HepG2 (cell line): Measurements from ENCODE around the gene PLEKHM2. TPM values are rescaled to one million over a fixed set of nuclear protein-coding genes. Genes with fewer than 3 reads are reported as not detected.

ENCODE experiments used
- ATAC-seq: fragments of 200-7000 bp; cut with Tn5 transposase; 3 replicates; pipeline ENCODE4 v1.9.1; 2020; ENCODE audit warnings: mild to moderate bottlenecking, moderate library complexity
- BruUV-seq: library from RNA; stranded (reverse); fragments of 400-500 nt; replicated peaks from 2 replicates; lab custom pipeline; 2021; lab: Mats Ljungman, UMichigan
- CTCF ChIA-PET: fragments of 300-600 bp; formaldehyde crosslinking; extraction: SDS; loops from one replicate; lab custom pipeline; 2021; ENCODE audit warnings: low total read pairs, inconsistent platforms, low intra/inter-chr PET ratio; lab: Yijun Ruan, JAX
- POLR2A ChIA-PET: fragments of 350-600 bp; sonication (Branson Sonifier 250); formaldehyde crosslinking; loops from one replicate; lab custom pipeline; 2020; ENCODE audit warnings: antibody characterized with exemption, inconsistent platforms; lab: Yijun Ruan, JAX
- DNase-seq: peaks from one replicate; pipeline ENCODE4 v3.0.0-alpha.2; 2015; ENCODE audit warnings: low spot score
- FAIRE-seq: peaks from 3 replicates; lab custom pipeline; 2011; peaks lifted over from hg19 to GRCh38; lab: Jason Lieb, UNC
- H2AFZ ChIP-seq: one replicate; pipeline ENCODE4 v1.6.1; 2011; ENCODE audit warnings: low read length, inconsistent platforms
- H3K27ac ChIP-seq: fragments of 300-600 bp; 3 replicates; pipeline ENCODE4 v1.8.0; 2011; ENCODE audit warnings: mixed run types, mild to moderate bottlenecking, mixed read lengths, low read length, inconsistent platforms; ENCODE audit not compliant: insufficient read depth; ENCODE audit errors: extremely low read length
- H3K27me3 ChIP-seq, 2 experiments: fragments of 200-600 bp in 1 of 2; 2 replicates in 1 of 2; 3 replicates in 1 of 2; pipeline versions ENCODE4 v1.6.0 to v1.8.0; 2011; ENCODE audit warnings: low read length in 2 of 2, mild to moderate bottlenecking in 2 of 2, moderate library complexity in 2 of 2, inconsistent platforms in 1 of 2; ENCODE audit not compliant: insufficient read depth in 2 of 2, control insufficient read depth in 1 of 2
- H3K36me3 ChIP-seq, 2 experiments: fragments of 200-600 bp in 1 of 2; replicated peaks in 1 of 2; 2 replicates in 1 of 2; 3 replicates in 1 of 2; pipeline versions ENCODE4 v1.5.1 to v1.8.0; 2011; ENCODE audit warnings: low read length in 2 of 2, inconsistent platforms in 1 of 2; ENCODE audit not compliant: insufficient read depth in 2 of 2, control insufficient read depth in 1 of 2
- H3K4me1 ChIP-seq: 2 replicates; pipeline ENCODE4 v1.5.1; 2012; ENCODE audit warnings: low read length, inconsistent platforms; ENCODE audit not compliant: insufficient read depth
- H3K4me2 ChIP-seq: 2 replicates; pipeline ENCODE4 v1.6.0; 2011; ENCODE audit warnings: low read depth, low read length, inconsistent platforms
- H3K4me3 ChIP-seq, 3 experiments: fragments of 200-600 bp in 1 of 3; sonication (generic), shearing (Covaris generic) in 1 of 3; replicated peaks in 1 of 3; 2 replicates each; pipeline ENCODE4 v1.5.1; 2011 to 2016; ENCODE audit warnings: low read length in 3 of 3, inconsistent platforms in 2 of 3, low read depth in 2 of 3, mild to moderate bottlenecking in 2 of 3, control low read depth in 1 of 3, mixed read lengths in 1 of 3; ENCODE audit not compliant: insufficient read depth in 1 of 3
- H3K79me2 ChIP-seq: one replicate; pipeline ENCODE4 v1.6.1; 2011; ENCODE audit warnings: low read length, inconsistent platforms; ENCODE audit not compliant: insufficient read depth
- H3K9ac ChIP-seq: 2 replicates; pipeline ENCODE4 v1.6.0; 2011; ENCODE audit warnings: mild to moderate bottlenecking, low read depth, low read length, inconsistent platforms; ENCODE audit not compliant: insufficient read depth
- H3K9me3 ChIP-seq: 2 replicates; pipeline ENCODE4 v1.5.1; 2012; ENCODE audit warnings: mild to moderate bottlenecking, low read length
- H4K20me1 ChIP-seq: 2 replicates; pipeline ENCODE4 v1.6.0; 2011; ENCODE audit warnings: inconsistent platforms, mild to moderate bottlenecking, low read length, moderate library complexity; ENCODE audit not compliant: insufficient read depth
- AGO2 ChIP-seq: fragments of 200-400 bp; formaldehyde crosslinking; optimal IDR thresholded peaks from 2 replicates; pipeline ENCODE3; 2017; ENCODE audit warnings: mild to moderate bottlenecking, low read depth, low read length, moderate library complexity
- ARNT2 ChIP-seq: sonication (generic); formaldehyde crosslinking; IDR thresholded peaks from 2 replicates; pipeline ENCODE4 v1.8.0; 2022; ENCODE audit warnings: mild to moderate bottlenecking, low read depth, missing genetic modification reagents, moderate library complexity
- CBX1 ChIP-seq: IDR thresholded peaks from one replicate; pipeline ENCODE4 v1.6.1; 2016; ENCODE audit warnings: antibody characterized with exemption, low read depth
- CBX5 ChIP-seq: sonication (generic); formaldehyde crosslinking; IDR thresholded peaks from 2 replicates; pipeline ENCODE4 v1.4.0; 2020; ENCODE audit warnings: missing genetic modification reagents, borderline replicate concordance
- FIP1L1 ChIP-seq: fragments of 200-400 bp; formaldehyde crosslinking; IDR thresholded peaks from 2 replicates; pipeline ENCODE4 v1.6.1; 2018; ENCODE audit warnings: low read depth, mild to moderate bottlenecking, low read length, moderate library complexity, borderline replicate concordance; ENCODE audit not compliant: insufficient read depth
- GATA4 ChIP-seq: sonication (generic); IDR thresholded peaks from 2 replicates; pipeline ENCODE4 v1.6.1; 2016; ENCODE audit warnings: antibody characterized with exemption, low read depth, borderline replicate concordance
- IKZF1 ChIP-seq: fragments of 450-650 bp; IDR thresholded peaks from 2 replicates; pipeline ENCODE4 v1.7.1; 2016
- MYNN ChIP-seq: sonication (generic); formaldehyde crosslinking; IDR thresholded peaks from 2 replicates; pipeline ENCODE4 v1.4.0; 2020; ENCODE audit warnings: mild to moderate bottlenecking, low read depth, missing genetic modification reagents
- RCOR2 ChIP-seq: IDR thresholded peaks from 2 replicates; pipeline ENCODE4 v1.6.1; 2016; ENCODE audit warnings: missing biosample characterization, missing genetic modification reagents
- SMARCC2 ChIP-seq: fragments of 450-650 bp; IDR thresholded peaks from 2 replicates; pipeline ENCODE4 v1.6.1; 2017; ENCODE audit warnings: antibody characterized with exemption, mild to moderate bottlenecking
- SYNCRIP ChIP-seq: fragments of 200-400 bp; formaldehyde crosslinking; IDR thresholded peaks from 2 replicates; pipeline ENCODE4 v1.6.1; 2018; ENCODE audit warnings: mild to moderate bottlenecking, low read depth, low read length; ENCODE audit not compliant: insufficient read depth
- TCF12 ChIP-seq, 2 experiments: fragments of 450-650 bp in 1 of 2; sonication (generic) in 1 of 2; formaldehyde crosslinking in 1 of 2; IDR thresholded peaks; 2 replicates each; pipeline versions ENCODE4 v1.6.1 to v1.8.0; 2017 to 2022; ENCODE audit warnings: antibody characterized with exemption in 1 of 2, mild to moderate bottlenecking in 1 of 2, missing genetic modification reagents in 1 of 2, moderate library complexity in 1 of 2
- ZNF232 ChIP-seq: sonication (generic); formaldehyde crosslinking; IDR thresholded peaks from 2 replicates; pipeline ENCODE4 v1.4.0; 2020; ENCODE audit warnings: missing genetic modification reagents, borderline replicate concordance
- ZNF280D ChIP-seq: sonication (generic); formaldehyde crosslinking; IDR thresholded peaks from 2 replicates; pipeline ENCODE4 v1.5.1; 2020; ENCODE audit warnings: mild to moderate bottlenecking, missing genetic modification reagents
- WGBS: methylation state at CpG from one replicate; pipeline ENCODE4 v1.1.6; 2017; ENCODE audit warnings: low lambda C conversion rate; 5-methylcytosine and 5-hydroxymethylcytosine counted together
- in situ Hi-C: cut with HindIII; loops from 2 replicates; pipeline ENCODE4 v1.10.0; 2017; ENCODE audit warnings: low pct_unique_long_range_greater_than_20kb; ENCODE audit not compliant: extremely low pct_ligation_motif_present
- intact Hi-C: fragments of 100-400 bp; cut with micrococcal nuclease; formaldehyde crosslinking; loops from one replicate; pipeline ENCODE4 v1.10.0; 2022; ENCODE audit not compliant: unreplicated experiment
- polyA plus RNA-seq, 8 experiments: library from polyadenylated mRNA; depleted of rRNA in 3 of 8; stranded (reverse) in 7 of 8; unstranded in 1 of 8; fragments of >200 nt; fragmentation: Illumina TruSeq in 4 of 8; extraction: Trizol in 4 of 8; gene quantifications; 2 replicates each; pipeline versions ENCODE4 v1.2.1 to v1.2.3, GENCODE V29; 2011 to 2016; ENCODE audit warnings: low read depth in 4 of 8, missing spikeins in 1 of 8, mixed read lengths in 1 of 8; ENCODE audit not compliant: insufficient read depth in 1 of 8
- total RNA-seq, 5 experiments: library from RNA; depleted of rRNA; stranded (reverse); fragments of >200 nt; fragmentation: Illumina TruSeq; extraction: Trizol; gene quantifications; 2 replicates each; pipeline ENCODE4 v1.2.3, GENCODE V29; 2016; ENCODE audit warnings: low read depth in 1 of 5
- TF ChIP-seq, protein P1 (sequence below): sonication (generic); formaldehyde crosslinking; IDR thresholded peaks from 2 replicates; pipeline ENCODE4 v1.4.0; 2020; ENCODE audit warnings: mild to moderate bottlenecking, missing genetic modification reagents
- TF ChIP-seq, protein P2 (sequence below): sonication (generic); formaldehyde crosslinking; IDR thresholded peaks from 2 replicates; pipeline ENCODE4 v1.4.0; 2020; ENCODE audit warnings: missing genetic modification reagents, borderline replicate concordance

Gene PLEKHM2
- total and polyA plus RNA-seq, 2 of the 13 experiments (the other 11 are each of a cell fraction or from before 2014, with no cell fraction given) = 16.5 to 27.3 TPM

- FAIRE-seq = no peak
- intact Hi-C loops = no loop called here
- ChIA-PET CTCF (no interaction called here), POLR2A (no interaction called here)
- Histone ChIP-seq H2AFZ (no peak overlapping the region), H3K9me3 (no peaks in the 10 kb centered on the region), H3K79me2 (no peaks in the 10 kb centered on the region), H4K20me1 (no peaks in the 10 kb centered on the region), H3K36me3 (peaks cover 9 to 24% of the 10 kb centered on the region in 2 experiments; a peak in 4 of 5 replicates), H3K9ac (no peak overlapping the region), H3K27me3 (no peaks in the 10 kb centered on the region), H3K27ac (no peak overlapping the region), H3K4me1 (peaks cover 27% of the 10 kb centered on the region), H3K4me2 (no peak overlapping the region), H3K4me3 (no peak overlapping the region)
- DNase-seq = no peak
- 97% methylated on average over 24 of the region's 39 CpGs for WGBS
- in situ Hi-C loops = no loop called here
- ATAC-seq = no peak
- no TSS peak for BruUV-seq
- no peak for TF ChIP-seq SYNCRIP
- TF ChIP-seq TCF12 (IDR thresholded peaks at IDR 0.05) = no peak
- no peak for TF ChIP-seq TCF12 (CRISPR knock-in tag; IDR thresholded peaks at IDR 0.05)
- TF ChIP-seq GATA4 = no peak
- TF ChIP-seq, protein P1, sequence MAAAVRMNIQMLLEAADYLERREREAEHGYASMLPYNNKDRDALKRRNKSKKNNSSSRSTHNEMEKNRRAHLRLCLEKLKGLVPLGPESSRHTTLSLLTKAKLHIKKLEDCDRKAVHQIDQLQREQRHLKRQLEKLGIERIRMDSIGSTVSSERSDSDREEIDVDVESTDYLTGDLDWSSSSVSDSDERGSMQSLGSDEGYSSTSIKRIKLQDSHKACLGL (CRISPR knock-in tag) = no peak
- no peak for TF ChIP-seq SMARCC2
- TF ChIP-seq FIP1L1 = no peak
- no peak for TF ChIP-seq ZNF232 (CRISPR knock-in tag)
- TF ChIP-seq ARNT2 = no peak
- TF ChIP-seq, protein P2, sequence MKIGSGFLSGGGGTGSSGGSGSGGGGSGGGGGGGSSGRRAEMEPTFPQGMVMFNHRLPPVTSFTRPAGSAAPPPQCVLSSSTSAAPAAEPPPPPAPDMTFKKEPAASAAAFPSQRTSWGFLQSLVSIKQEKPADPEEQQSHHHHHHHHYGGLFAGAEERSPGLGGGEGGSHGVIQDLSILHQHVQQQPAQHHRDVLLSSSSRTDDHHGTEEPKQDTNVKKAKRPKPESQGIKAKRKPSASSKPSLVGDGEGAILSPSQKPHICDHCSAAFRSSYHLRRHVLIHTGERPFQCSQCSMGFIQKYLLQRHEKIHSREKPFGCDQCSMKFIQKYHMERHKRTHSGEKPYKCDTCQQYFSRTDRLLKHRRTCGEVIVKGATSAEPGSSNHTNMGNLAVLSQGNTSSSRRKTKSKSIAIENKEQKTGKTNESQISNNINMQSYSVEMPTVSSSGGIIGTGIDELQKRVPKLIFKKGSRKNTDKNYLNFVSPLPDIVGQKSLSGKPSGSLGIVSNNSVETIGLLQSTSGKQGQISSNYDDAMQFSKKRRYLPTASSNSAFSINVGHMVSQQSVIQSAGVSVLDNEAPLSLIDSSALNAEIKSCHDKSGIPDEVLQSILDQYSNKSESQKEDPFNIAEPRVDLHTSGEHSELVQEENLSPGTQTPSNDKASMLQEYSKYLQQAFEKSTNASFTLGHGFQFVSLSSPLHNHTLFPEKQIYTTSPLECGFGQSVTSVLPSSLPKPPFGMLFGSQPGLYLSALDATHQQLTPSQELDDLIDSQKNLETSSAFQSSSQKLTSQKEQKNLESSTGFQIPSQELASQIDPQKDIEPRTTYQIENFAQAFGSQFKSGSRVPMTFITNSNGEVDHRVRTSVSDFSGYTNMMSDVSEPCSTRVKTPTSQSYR (CRISPR knock-in tag) = no peak
- TF ChIP-seq CBX5 (CRISPR knock-in tag) = no peak
- no peak for TF ChIP-seq RCOR2 (CRISPR knock-in tag)
- TF ChIP-seq MYNN (CRISPR knock-in tag) = no peak
- no peak for TF ChIP-seq ZNF280D
- TF ChIP-seq CBX1 = no peak
- no peak for TF ChIP-seq IKZF1
- no peak for TF ChIP-seq AGO2
Observed at GRCh38 chr1:15731735-15732685, 47.9 kb downstream of the PLEKHM2 start.
